Sigmoid colon (tissue), 7 donors: ENCODE measurements around the gene BIN2. TPM values are rescaled to one million over a fixed set of nuclear protein-coding genes. Genes with fewer than 3 reads are reported as not detected.

Experiments used
- DNase-seq: peaks from one replicate; pipeline ENCODE4 v3.0.0-alpha.2; 2019
- H3K27ac ChIP-seq, 4 donors: fragments of 200-600 bp; sonication (generic); one replicate each; pipeline ENCODE4 v1.5.1; 2016 to 2019; ENCODE audit warnings: mild to moderate bottlenecking in 1 of 4
- H3K27me3 ChIP-seq, 3 donors: fragments of 200-600 bp; sonication (generic); one replicate each; pipeline ENCODE4 v1.5.1; 2019; ENCODE audit warnings: mild to moderate bottlenecking in 1 of 3
- H3K36me3 ChIP-seq, 4 donors: fragments of 200-600 bp; sonication (generic); one replicate each; pipeline ENCODE4 v1.5.1; 2016 to 2019
- H3K4me1 ChIP-seq, 4 donors: fragments of 200-600 bp; sonication (generic); one replicate each; pipeline ENCODE4 v1.5.1; 2017 to 2019
- H3K4me3 ChIP-seq, 4 donors: fragments of 200-600 bp; sonication (generic); one replicate each; pipeline ENCODE4 v1.5.1; 2017 to 2019; ENCODE audit warnings: mild to moderate bottlenecking in 2 of 4, moderate library complexity in 1 of 4
- H3K9me3 ChIP-seq, 4 donors: fragments of 200-600 bp in 3 of 4; sonication (generic) in 3 of 4; one replicate each; pipeline versions ENCODE4 v1.5.1 to v1.6.1; 2013 to 2019
- CTCF ChIP-seq, 4 experiments: fragments of 450-650 bp in 3 of 4; fragments of 200-600 bp in 1 of 4; IDR thresholded peaks; one replicate each; pipeline ENCODE4 v1.5.1; 2016 to 2019; ENCODE audit warnings: antibody characterized with exemption in 4 of 4, mild to moderate bottlenecking in 3 of 4, moderate library complexity in 2 of 4
- EP300 ChIP-seq, 4 donors: sonication (generic); formaldehyde crosslinking; IDR thresholded peaks; one replicate each; pipeline ENCODE4 v1.6.1; 2017; ENCODE audit warnings: antibody characterized with exemption in 4 of 4
- POLR2A ChIP-seq, 2 donors: fragments of 450-650 bp; IDR thresholded peaks; one replicate each; pipeline ENCODE4 v1.6.1; 2016; ENCODE audit warnings: antibody characterized with exemption in 2 of 2, mild to moderate bottlenecking in 2 of 2, moderate library complexity in 2 of 2
- POLR2AphosphoS5 ChIP-seq, 4 donors: sonication (generic); formaldehyde crosslinking; IDR thresholded peaks; one replicate each; pipeline ENCODE4 v1.6.1; 2017; ENCODE audit warnings: antibody characterized with exemption in 4 of 4
- WGBS, 2 donors: extraction: QIAGEN DNeasy Blood & Tissue Kit; methylation state at CpG; one replicate each; pipeline ENCODE4 v1.1.7; 2013; 5-methylcytosine and 5-hydroxymethylcytosine counted together
- intact Hi-C: fragments of 100-400 bp; cut with DNase I; formaldehyde crosslinking; loops from one replicate; pipeline ENCODE4 v1.15.1; 2023
- polyA plus RNA-seq, 3 donors: library from polyadenylated mRNA; stranded (reverse); fragments of 200-250 nt; gene quantifications; one replicate each; pipeline ENCODE4 v1.2.3, GENCODE V29; 2013
- total RNA-seq, 4 donors: library from RNA; depleted of rRNA; stranded (reverse); fragments of >200 nt; gene quantifications; one replicate each; pipeline ENCODE4 v1.1.0, GENCODE V29; 2016
- donor health status: healthy with polysubstance abuse.
- donor health status: Bipolar disorder and iron deficiency.
- donor health status: healthy.

The BIN2 gene
- total and polyA plus RNA-seq, 7 donors: 2.3 to 21.2 (median 4.2) TPM

- no peak for DNase-seq
- H3K9me3 ChIP-seq: no peaks in the 10 kb centered on the region
- no peaks in the 10 kb centered on the region for H3K27me3 ChIP-seq
- WGBS, 2 donors: 85 to 86% methylated on average over 2 of the region's 2 CpGs
- H3K27ac ChIP-seq: no peak overlapping the region
- no peak overlapping the region for H3K4me3 ChIP-seq
- no peaks in the 10 kb centered on the region for H3K36me3 ChIP-seq
- TF ChIP-seq CTCF (IDR thresholded peaks at IDR 0.05) (no peak), POLR2AphosphoS5 (IDR thresholded peaks at IDR 0.05) (no peak), POLR2A (IDR thresholded peaks at IDR 0.05) (no peak), EP300 (IDR thresholded peaks at IDR 0.05) (no peak)
- intact Hi-C loops: no loop called here
- no peaks in the 10 kb centered on the region for H3K4me1 ChIP-seq
These were observed 38.9 kb upstream of the BIN2 start for GRCh38 chr12:51362747-51363342.

GRCh38 chr12:51362307-51362706 is 38.3 kb upstream of the BIN2 start:
- intact Hi-C loops: no loop called here
- no peaks in the 10 kb centered on the region for H3K36me3 ChIP-seq

GRCh38 chr12:51361161-51362016 is 37.4 kb upstream of the BIN2 start:
- no peak for DNase-seq
- no peaks in the 10 kb centered on the region for H3K27me3 ChIP-seq
- intact Hi-C loops: no loop called here
- H3K9me3 ChIP-seq: no peaks in the 10 kb centered on the region
- H3K36me3 ChIP-seq: no peaks in the 10 kb centered on the region
- H3K4me1 ChIP-seq: no peaks in the 10 kb centered on the region
- TF ChIP-seq POLR2A (IDR thresholded peaks at IDR 0.05) (no peak), POLR2AphosphoS5 (IDR thresholded peaks at IDR 0.05) (no peak), EP300 (IDR thresholded peaks at IDR 0.05) (no peak), CTCF (IDR thresholded peaks at IDR 0.05) (no peak)
- H3K27ac ChIP-seq: no peak overlapping the region
- no peak overlapping the region for H3K4me3 ChIP-seq
- WGBS, 2 donors: 85 to 89% methylated on average over 8 of the region's 8 CpGs

More at GRCh38 chr12:51362307-51362706, 38.3 kb upstream of the BIN2 start:
- 69 to 96% methylated on average over 6 of the region's 6 CpGs for WGBS, 2 donors
- Histone ChIP-seq H3K4me1 (no peaks in the 10 kb centered on the region), H3K4me3 (no peak overlapping the region), H3K27ac (no peak overlapping the region), H3K27me3 (no peaks in the 10 kb centered on the region), H3K9me3 (no peaks in the 10 kb centered on the region)
- DNase-seq: no peak
- TF ChIP-seq EP300 (IDR thresholded peaks at IDR 0.05): no peak
- TF ChIP-seq POLR2AphosphoS5 (IDR thresholded peaks at IDR 0.05): no peak
- TF ChIP-seq POLR2A (IDR thresholded peaks at IDR 0.05): no peak
- TF ChIP-seq CTCF (IDR thresholded peaks at IDR 0.05): no peak

- Histone ChIP-seq H3K4me3 (no peak overlapping the region), H3K36me3 (no peaks in the 10 kb centered on the region), H3K27me3 (no peaks in the 10 kb centered on the region), H3K9me3 (no peaks in the 10 kb centered on the region), H3K4me1 (no peaks in the 10 kb centered on the region), H3K27ac (no peak overlapping the region)
- WGBS, 2 donors: 94 to 97% methylated on average over 2 of the region's 2 CpGs
- intact Hi-C loops: no loop called here
- no peak for DNase-seq
- no peak for TF ChIP-seq POLR2AphosphoS5 (IDR thresholded peaks at IDR 0.05)
- no peak for TF ChIP-seq CTCF (IDR thresholded peaks at IDR 0.05)
- TF ChIP-seq EP300 (IDR thresholded peaks at IDR 0.05): no peak
- no peak for TF ChIP-seq POLR2A (IDR thresholded peaks at IDR 0.05)
These were observed 36.3 kb upstream of the BIN2 start for GRCh38 chr12:51360315-51360714.
